Transverse colon (tissue), 4 donors: ENCODE results near the gene IFT81.

Source experiments
- CTCF ChIP-seq, 5 experiments: fragments of 200-600 bp in 3 of 5; fragments of 450-650 bp in 2 of 5; sonication (generic) in 3 of 5; IDR thresholded peaks; 1 replicate in 2 of 5; 2 replicates in 3 of 5; pipeline ENCODE4 v1.5.1; 2016 to 2017; ENCODE audit warnings: antibody characterized with exemption in 5 of 5, inconsistent platforms in 3 of 5, mild to moderate bottlenecking in 2 of 5, moderate library complexity in 1 of 5
- EP300 ChIP-seq: sonication (generic); formaldehyde crosslinking; IDR thresholded peaks from one replicate; pipeline ENCODE4 v1.6.1; 2017; ENCODE audit warnings: antibody characterized with exemption, low read depth
- POLR2AphosphoS5 ChIP-seq, 3 donors: sonication (generic); formaldehyde crosslinking; IDR thresholded peaks; one replicate each; pipeline ENCODE4 v1.6.1; 2016; ENCODE audit warnings: antibody characterized with exemption in 3 of 3

GRCh38 chr12:110104188-110105094, 19.7 kb upstream of the IFT81 start:
- TF ChIP-seq CTCF (IDR thresholded peaks at IDR 0.05) (no peak), POLR2AphosphoS5 (IDR thresholded peaks at IDR 0.05) (peak; percentile 53 to 79 (median 62)), EP300 (no peak)
